ENCODE results near the gene CDH13.

DNA sequence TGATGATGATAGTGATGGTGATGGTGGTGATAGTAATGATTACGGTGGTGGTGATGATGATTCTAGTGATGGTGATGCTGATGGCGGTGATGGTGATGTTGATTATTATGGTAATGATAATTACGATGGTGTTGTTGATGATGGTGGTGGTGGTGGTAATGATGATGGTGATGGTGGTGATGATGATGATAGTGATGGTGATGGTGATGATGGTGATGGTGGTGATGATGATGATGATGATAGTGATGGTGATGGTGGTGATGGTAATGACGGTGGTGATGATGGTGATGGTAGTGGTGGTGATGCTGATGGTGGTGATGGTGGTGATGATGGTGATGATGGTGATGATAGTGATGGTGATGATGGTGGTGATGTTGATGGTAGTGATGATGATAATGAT, 370.0 kb downstream of the CDH13 start:
- TF ChIP-seq CTCF (IDR thresholded peaks at IDR 0.05; ENCODE audit: borderline replicate concordance, extremely low read depth, low read length, poor library complexity, severe bottlenecking) (no peak), EZH2 (IDR thresholded peaks at IDR 0.05; ENCODE audit: borderline replicate concordance, low read depth, low read length, severe bottlenecking) (no peak)
